SK-N-MC (cell line): ENCODE results near the gene RPIA.

ENCODE experiments used
- DNase-seq: peaks from one replicate; pipeline ENCODE4 v3.0.0-alpha.2; 2011; ENCODE audit warnings: low read depth, low spot score
- H3K27ac ChIP-seq: fragments of 200-600 bp; sonication (generic); 2 replicates; pipeline ENCODE4 v1.5.1; 2016; ENCODE audit warnings: mixed run types
- H3K36me3 ChIP-seq: fragments of 200-600 bp; sonication (generic); 2 replicates; pipeline ENCODE4 v1.6.1; 2017; ENCODE audit warnings: antibody characterized with exemption, low read length, mixed read lengths; ENCODE audit not compliant: insufficient read depth
- H3K4me3 ChIP-seq: fragments of 200-600 bp; sonication (generic); 2 replicates; pipeline ENCODE4 v1.5.1; 2016
- H3K9ac ChIP-seq: fragments of 200-600 bp; sonication (generic); 2 replicates; pipeline ENCODE4 v1.8.0; 2017; ENCODE audit warnings: mixed run types, mixed read lengths; ENCODE audit not compliant: insufficient read length
- H3K9me3 ChIP-seq: fragments of 200-600 bp; sonication (generic); 2 replicates; pipeline ENCODE4 v1.6.1; 2017; ENCODE audit warnings: low read depth, mild to moderate bottlenecking, antibody characterized with exemption, low read length, moderate library complexity, mixed read lengths
- EZH2 ChIP-seq: fragments of 200-600 bp; sonication (generic); IDR thresholded peaks from one replicate; pipeline ENCODE4 v1.6.1; 2017; ENCODE audit warnings: antibody characterized with exemption
- FOXP2 ChIP-seq: optimal IDR thresholded peaks from 2 replicates; pipeline ENCODE3; 2011; ENCODE audit warnings: mild to moderate bottlenecking, moderate library complexity; ENCODE audit not compliant: insufficient read depth; ENCODE audit errors: extremely low read length, control extremely low read depth
- POLR2AphosphoS5 ChIP-seq: IDR thresholded peaks from 2 replicates; pipeline ENCODE4 v1.6.1; 2012; ENCODE audit warnings: mild to moderate bottlenecking, low read depth, low read length, borderline replicate concordance

RPIA gene

DNA sequence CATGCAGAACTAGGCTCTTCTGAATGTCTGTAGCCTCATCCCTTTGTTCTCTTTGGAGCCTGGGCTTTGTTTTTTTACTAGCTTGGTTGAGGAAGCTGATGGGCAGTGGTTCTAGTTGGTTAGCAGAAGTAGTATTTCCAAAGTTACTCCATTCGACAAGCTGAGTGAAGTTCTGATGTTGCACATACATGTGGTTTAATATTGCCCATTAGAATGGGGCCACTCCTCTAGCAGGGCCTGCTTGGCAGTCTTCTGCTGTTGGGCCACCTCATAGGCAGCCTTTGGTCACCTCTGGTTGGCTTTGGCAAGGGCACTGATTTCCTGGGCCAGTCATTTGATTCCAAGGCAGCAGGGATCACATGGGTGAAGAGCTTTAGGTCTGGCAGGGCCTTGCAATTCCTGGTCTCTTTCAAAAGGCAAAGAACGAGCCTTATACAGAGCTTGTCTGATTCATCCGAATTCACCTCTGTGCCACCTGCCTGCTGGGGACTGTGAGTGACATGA is 2.5 kb downstream of the RPIA start:
- TF ChIP-seq EZH2, result no peak
- TF ChIP-seq POLR2AphosphoS5, result no peak
- no peak for TF ChIP-seq FOXP2
- H3K36me3 ChIP-seq, result peaks cover 3% of the 10 kb centered on the region; the same call in 1 of the 2 replicates
- DNase-seq, result no peak
- no peak overlapping the region for H3K27ac ChIP-seq
- no peak overlapping the region for H3K9ac ChIP-seq
- no peak overlapping the region for H3K4me3 ChIP-seq
- no peaks in the 10 kb centered on the region for H3K9me3 ChIP-seq

- TF ChIP-seq EZH2, result no peak
- no peak for TF ChIP-seq FOXP2
- TF ChIP-seq POLR2AphosphoS5, result no peak
- Histone ChIP-seq H3K36me3 (peaks cover 16% of the 10 kb centered on the region; the same call in 1 of the 2 replicates), H3K27ac (no peak overlapping the region)
These were observed 5.1 kb downstream of the RPIA start for GRCh38 chr2:88696611-88697010.

DNA sequence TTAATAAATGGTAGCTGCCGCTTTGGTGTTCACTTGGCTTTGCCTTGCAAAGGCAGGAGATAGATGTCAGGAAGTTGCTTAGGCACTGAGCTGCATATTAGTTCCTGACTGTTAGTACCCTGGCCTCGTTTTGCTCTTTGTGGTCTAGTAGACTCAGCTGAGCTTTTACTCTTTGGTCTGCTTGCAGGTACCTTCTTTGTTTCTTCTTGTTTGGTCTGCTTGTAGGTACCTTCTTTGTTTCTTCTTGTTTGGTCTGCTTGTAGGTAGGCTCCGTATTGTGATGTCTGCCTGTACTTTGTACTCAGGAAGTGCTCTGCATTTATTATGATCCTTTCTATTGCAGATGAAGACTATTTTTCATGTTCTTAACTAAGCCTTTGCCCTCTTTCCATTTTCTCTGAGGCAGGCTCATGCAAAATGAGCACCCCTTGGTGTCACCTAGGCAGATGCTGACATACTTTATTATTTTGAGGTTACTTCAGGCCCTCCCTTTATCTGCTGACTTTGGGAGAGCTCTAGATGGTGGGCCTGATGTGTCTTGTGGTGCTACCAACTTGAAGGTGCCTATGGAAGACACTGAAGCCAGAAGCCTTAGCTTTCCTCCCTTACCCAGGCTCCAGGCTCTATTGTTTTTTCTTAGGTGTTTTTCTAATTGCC is 6.0 kb downstream of the RPIA start:
- H3K9me3 ChIP-seq, result no peaks in the 10 kb centered on the region
- H3K4me3 ChIP-seq, result no peak overlapping the region
- no peak overlapping the region for H3K9ac ChIP-seq
- H3K36me3 ChIP-seq, result peaks cover 22% of the 10 kb centered on the region; the same call in 1 of the 2 replicates
- TF ChIP-seq EZH2 (no peak), FOXP2 (no peak), POLR2AphosphoS5 (no peak)
- DNase-seq, result no peak
- H3K27ac ChIP-seq, result no peak overlapping the region

More at GRCh38 chr2:88696611-88697010, 5.1 kb downstream of the RPIA start:
- DNase-seq, result no peak
- H3K4me3 ChIP-seq, result no peak overlapping the region
- no peak overlapping the region for H3K9ac ChIP-seq
- H3K9me3 ChIP-seq, result no peaks in the 10 kb centered on the region

GRCh38 chr2:88698027-88698413 is 6.5 kb downstream of the RPIA start:
- DNase-seq, result no peak
- no peak overlapping the region for H3K27ac ChIP-seq
- no peak overlapping the region for H3K9ac ChIP-seq
- no peak overlapping the region for H3K4me3 ChIP-seq
- peaks cover 27% of the 10 kb centered on the region; the same call in 1 of the 2 replicates for H3K36me3 ChIP-seq
- H3K9me3 ChIP-seq, result no peaks in the 10 kb centered on the region
- TF ChIP-seq POLR2AphosphoS5 (no peak), FOXP2 (no peak), EZH2 (no peak)

- no peak for DNase-seq
- no peak overlapping the region for H3K4me3 ChIP-seq
These were observed 7.2 kb downstream of the RPIA start for GRCh38 chr2:88698498-88699233.

DNA sequence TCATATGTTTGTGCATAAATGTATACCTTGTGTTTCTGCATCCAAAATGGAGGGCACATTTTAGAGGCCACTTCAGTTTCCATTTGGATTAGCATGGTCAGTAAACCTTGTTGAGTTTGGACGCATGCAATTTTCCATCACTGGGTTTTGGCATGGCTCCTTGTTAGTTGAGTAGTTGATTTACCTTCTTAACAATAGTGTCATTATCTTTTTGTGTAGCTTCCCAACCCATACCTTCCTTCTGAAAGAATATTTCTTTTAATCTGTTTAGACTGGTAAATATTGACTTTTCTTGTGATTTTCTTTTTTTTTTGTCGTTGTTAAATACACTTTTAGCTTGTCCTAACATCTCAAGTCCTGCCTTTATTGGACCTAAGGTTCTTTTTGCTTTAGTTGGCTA is 15.5 kb downstream of the RPIA start:
- Histone ChIP-seq H3K27ac (no peak overlapping the region), H3K9ac (no peak overlapping the region), H3K9me3 (no peaks in the 10 kb centered on the region), H3K36me3 (peaks cover 22% of the 10 kb centered on the region; the same call in 1 of the 2 replicates), H3K4me3 (no peak overlapping the region)
- DNase-seq, result no peak
- TF ChIP-seq EZH2, result no peak
- no peak for TF ChIP-seq FOXP2
- no peak for TF ChIP-seq POLR2AphosphoS5

More at GRCh38 chr2:88698498-88699233, 7.2 kb downstream of the RPIA start:
- H3K9me3 ChIP-seq, result no peaks in the 10 kb centered on the region
- no peak for TF ChIP-seq EZH2
- TF ChIP-seq FOXP2, result no peak
- no peak for TF ChIP-seq POLR2AphosphoS5
- H3K9ac ChIP-seq, result no peak overlapping the region
- H3K36me3 ChIP-seq, result peaks cover 31% of the 10 kb centered on the region; the same call in 1 of the 2 replicates
- H3K27ac ChIP-seq, result no peak overlapping the region

- Histone ChIP-seq H3K27ac (no peak overlapping the region), H3K9ac (no peak overlapping the region), H3K4me3 (no peak overlapping the region), H3K36me3 (peaks cover 4% of the 10 kb centered on the region), H3K9me3 (no peaks in the 10 kb centered on the region)
- DNase-seq, result no peak
- TF ChIP-seq EZH2 (no peak), POLR2AphosphoS5 (no peak), FOXP2 (no peak)
These were observed 17.7 kb downstream of the RPIA start for GRCh38 chr2:88709181-88709631.

DNA sequence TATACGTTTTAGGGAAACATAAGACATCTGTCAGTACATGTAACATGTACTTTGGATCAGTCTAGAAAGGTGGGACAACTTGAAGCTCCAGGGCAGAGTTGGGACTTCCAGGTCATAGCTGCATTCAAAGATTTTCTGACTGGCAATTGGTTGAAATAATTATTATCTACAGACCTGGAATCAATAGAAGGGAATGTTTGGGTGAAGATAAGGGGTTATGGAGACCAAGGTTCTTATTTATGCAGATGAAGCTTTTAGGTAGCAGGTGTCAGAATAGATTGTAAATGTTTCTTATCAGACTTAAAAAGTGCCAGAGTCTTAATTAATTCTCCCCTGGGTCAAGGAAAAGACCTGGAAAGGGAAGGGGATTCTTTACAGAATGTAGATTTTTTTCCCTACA is 19.8 kb downstream of the RPIA start:
- no peaks in the 10 kb centered on the region for H3K9me3 ChIP-seq
- no peak for TF ChIP-seq FOXP2
- TF ChIP-seq POLR2AphosphoS5, result no peak
- TF ChIP-seq EZH2, result no peak
- H3K27ac ChIP-seq, result no peak overlapping the region
- no peaks in the 10 kb centered on the region; the same call in 1 of the 2 replicates for H3K36me3 ChIP-seq
- DNase-seq, result no peak
- H3K9ac ChIP-seq, result no peak overlapping the region
- H3K4me3 ChIP-seq, result no peak overlapping the region
